ENCODE measurements around the gene ZNF575. TPM values are rescaled to one million over a fixed set of nuclear protein-coding genes. Genes with fewer than 3 reads are reported as not detected.
"Not testable (repeated sequence)": the region's sequence is repeated elsewhere in the genome, so short reads cannot be mapped to it uniquely, and the experiment has no call there.

The ZNF575 gene
- polyA plus RNA-seq, 1 donor from 2014 or later = not detected

- Histone ChIP-seq H4K20me1 (ENCODE audit: insufficient read depth) (no peaks in the 10 kb centered on the region), H3K27ac (ENCODE audit: low read length) (no peak overlapping the region), H3K4me3 (ENCODE audit: low read length) (no peak overlapping the region), H2AFZ (ENCODE audit: low read depth, low read length) (no peak overlapping the region), H3K4me2 (ENCODE audit: low read length) (no peak overlapping the region), H3K27me3 (ENCODE audit: insufficient read depth, low read depth, low read length) (no peaks in the 10 kb centered on the region), H3K9ac (ENCODE audit: low read length) (no peak overlapping the region), H3K79me2 (replicated peaks; ENCODE audit: insufficient read depth, low read length) (no peaks in the 10 kb centered on the region), H3K9me3 (ENCODE audit: low read length) (no peaks in the 10 kb centered on the region), H3F3A (ENCODE audit: insufficient read depth, low read length, poor library complexity, severe bottlenecking) (no peaks in the 10 kb centered on the region), H3K9me2 (ENCODE audit: insufficient read depth, low read length) (no peaks in the 10 kb centered on the region), H3K36me3 (ENCODE audit: insufficient read depth, low read length) (no peaks in the 10 kb centered on the region)
- TF ChIP-seq POLR2AphosphoS5 (IDR thresholded peaks at IDR 0.05) = no peak
- TF ChIP-seq SMC3 (conservative IDR thresholded peaks at IDR 0.05; ENCODE audit: poor library complexity) = no peak
- TF ChIP-seq REST (IDR thresholded peaks at IDR 0.05; ENCODE audit: borderline replicate concordance) = no peak
- no peak for TF ChIP-seq CTCF (IDR thresholded peaks at IDR 0.05; ENCODE audit: poor library complexity, severe bottlenecking)
- TF ChIP-seq EP300 (conservative IDR thresholded peaks at IDR 0.05; ENCODE audit: poor library complexity, severe bottlenecking) = no peak
- TF ChIP-seq RAD21 (conservative IDR thresholded peaks at IDR 0.05) = no peak
- TF ChIP-seq TAF1 (IDR thresholded peaks at IDR 0.05; ENCODE audit: low read depth) = no peak
- TF ChIP-seq EZH2 (IDR thresholded peaks at IDR 0.05; ENCODE audit: borderline replicate concordance, insufficient read depth, low read length, poor library complexity, severe bottlenecking) = no peak
- no peak for TF ChIP-seq MXI1 (conservative IDR thresholded peaks at IDR 0.05; ENCODE audit: poor library complexity, severe bottlenecking)
Measured at GRCh38 chr19:43546581-43546980, 13.6 kb downstream of the ZNF575 start.

GRCh38 chr19:43547926-43548325 lies 14.9 kb downstream of the ZNF575 start:
- not testable (repeated sequence) for H4K20me1 ChIP-seq (ENCODE audit: insufficient read depth); H3K79me2 ChIP-seq (replicated peaks; ENCODE audit: insufficient read depth, low read length); H3K9ac ChIP-seq (ENCODE audit: low read length); H3K27me3 ChIP-seq (ENCODE audit: insufficient read depth, low read depth, low read length); H3F3A ChIP-seq (ENCODE audit: insufficient read depth, low read length, poor library complexity, severe bottlenecking); H3K36me3 ChIP-seq (ENCODE audit: insufficient read depth, low read length); H3K9me2 ChIP-seq (ENCODE audit: insufficient read depth, low read length); H3K27ac ChIP-seq (ENCODE audit: low read length); H2AFZ ChIP-seq (ENCODE audit: low read depth, low read length); H3K9me3 ChIP-seq (ENCODE audit: low read length); H3K4me2 ChIP-seq (ENCODE audit: low read length); H3K4me3 ChIP-seq (ENCODE audit: low read length)

- H3K4me2 ChIP-seq (ENCODE audit: low read length) = no peak overlapping the region
- H3K9me2 ChIP-seq (ENCODE audit: insufficient read depth, low read length) = no peaks in the 10 kb centered on the region
- no peak for TF ChIP-seq EZH2 (IDR thresholded peaks at IDR 0.05; ENCODE audit: borderline replicate concordance, insufficient read depth, low read length, poor library complexity, severe bottlenecking)
- no peak for TF ChIP-seq REST (IDR thresholded peaks at IDR 0.05; ENCODE audit: borderline replicate concordance)
- no peak for TF ChIP-seq RAD21 (conservative IDR thresholded peaks at IDR 0.05)
- H3K79me2 ChIP-seq (replicated peaks; ENCODE audit: insufficient read depth, low read length) = no peaks in the 10 kb centered on the region
- no peak overlapping the region for H3K4me3 ChIP-seq (ENCODE audit: low read length)
- H2AFZ ChIP-seq (ENCODE audit: low read depth, low read length) = no peak overlapping the region
- H3K9ac ChIP-seq (ENCODE audit: low read length) = no peak overlapping the region
- H3K27me3 ChIP-seq (ENCODE audit: insufficient read depth, low read depth, low read length) = no peaks in the 10 kb centered on the region
- no peaks in the 10 kb centered on the region for H3F3A ChIP-seq (ENCODE audit: insufficient read depth, low read length, poor library complexity, severe bottlenecking)
- H3K36me3 ChIP-seq (ENCODE audit: insufficient read depth, low read length) = no peaks in the 10 kb centered on the region
- no peaks in the 10 kb centered on the region for H4K20me1 ChIP-seq (ENCODE audit: insufficient read depth)
- no peaks in the 10 kb centered on the region for H3K9me3 ChIP-seq (ENCODE audit: low read length)
- no peak overlapping the region for H3K27ac ChIP-seq (ENCODE audit: low read length)
Measured at GRCh38 chr19:43548706-43549105, 15.7 kb downstream of the ZNF575 start.
